K562 (cell line): ENCODE data around the gene PBX4. TPM values are rescaled to one million over a fixed set of nuclear protein-coding genes. Genes with fewer than 3 reads are reported as not detected.

ENCODE experiments used
- AFF1 ChIP-seq, 2 experiments: fragments of 450-650 bp; IDR thresholded peaks; 2 replicates each; pipeline ENCODE4 v1.6.1; 2018; ENCODE audit warnings: mild to moderate bottlenecking in 2 of 2, low read depth in 1 of 2; ENCODE audit not compliant: partially characterized antibody in 2 of 2
- ATF4 ChIP-seq: fragments of 450-650 bp; formaldehyde crosslinking; IDR thresholded peaks from 2 replicates; pipeline ENCODE4 v1.4.0; 2022; ENCODE audit warnings: mild to moderate bottlenecking, moderate library complexity
- DLX4 ChIP-seq: fragments of 250-450 bp; sonication (Bioruptor Pico); IDR thresholded peaks from 2 replicates; pipeline ENCODE4 v1.6.1; 2021; ENCODE audit warnings: mild to moderate bottlenecking
- ELF1 ChIP-seq: fragments of 200-800 bp; sonication (Bioruptor generic); IDR thresholded peaks from 2 replicates; pipeline ENCODE4 v1.6.1; 2016; ENCODE audit warnings: missing genetic modification characterization, missing compliant biosample characterization
- FOXM1 ChIP-seq, 2 experiments: fragments of 450-650 bp in 1 of 2; sonication (generic) in 1 of 2; formaldehyde crosslinking in 1 of 2; IDR thresholded peaks; 2 replicates each; pipeline versions ENCODE4 v1.6.1 to v1.9.0; 2017 to 2022; ENCODE audit warnings: low read depth in 2 of 2, mild to moderate bottlenecking in 2 of 2, missing genetic modification reagents in 1 of 2, moderate library complexity in 1 of 2
- ILK ChIP-seq: fragments of 450-650 bp; IDR thresholded peaks from 2 replicates; pipeline ENCODE4 v1.6.1; 2016; ENCODE audit warnings: missing genetic modification characterization, low read depth, mild to moderate bottlenecking, missing compliant biosample characterization, moderate library complexity, borderline replicate concordance
- MECOM ChIP-seq: fragments of 250-450 bp; sonication (Bioruptor Pico); IDR thresholded peaks from 2 replicates; pipeline ENCODE4 v1.8.0; 2022; ENCODE audit warnings: inconsistent platforms
- NCOA4 ChIP-seq: fragments of 450-650 bp; IDR thresholded peaks from 2 replicates; pipeline ENCODE4 v1.6.1; 2018; ENCODE audit warnings: mild to moderate bottlenecking; ENCODE audit not compliant: partially characterized antibody
- NFE2L1 ChIP-seq: fragments of 450-650 bp; IDR thresholded peaks from 2 replicates; pipeline ENCODE4 v1.6.1; 2016; ENCODE audit warnings: missing genetic modification characterization, low read depth, mild to moderate bottlenecking, missing compliant biosample characterization, moderate library complexity, borderline replicate concordance
- SRSF3 ChIP-seq: fragments of 200-400 bp; formaldehyde crosslinking; IDR thresholded peaks from 2 replicates; pipeline ENCODE4 v1.6.1; 2016; ENCODE audit warnings: mild to moderate bottlenecking, low read length, moderate library complexity; ENCODE audit not compliant: insufficient read depth
- STAG1 ChIP-seq: sonication (generic); formaldehyde crosslinking; IDR thresholded peaks from 2 replicates; pipeline ENCODE4 v1.5.0; 2020; ENCODE audit warnings: missing genetic modification reagents, borderline replicate concordance
- TAF15 ChIP-seq: fragments of 200-400 bp; formaldehyde crosslinking; IDR thresholded peaks from 2 replicates; pipeline ENCODE4 v1.6.1; 2017; ENCODE audit warnings: mild to moderate bottlenecking, low read depth, low read length, moderate library complexity
- ZBTB17 ChIP-seq: fragments of 450-650 bp; formaldehyde crosslinking; IDR thresholded peaks from 2 replicates; pipeline ENCODE4 v1.4.0; 2020; ENCODE audit warnings: mild to moderate bottlenecking
- ZNF212 ChIP-seq: fragments of 450-650 bp; formaldehyde crosslinking; IDR thresholded peaks from 2 replicates; pipeline ENCODE4 v1.4.0; 2020; ENCODE audit warnings: mild to moderate bottlenecking
- polyA plus RNA-seq, 8 experiments: library from polyadenylated mRNA; depleted of rRNA in 4 of 8; stranded (reverse) in 5 of 8; unstranded in 3 of 8; fragments of >200 nt; fragmentation: Nextera tagmentation in 2 of 8; fragmentation: Illumina TruSeq in 1 of 8; extraction: Ambion mirVana in 2 of 8; extraction: Trizol in 1 of 8; gene quantifications; 2 replicates each; pipeline versions ENCODE4 v1.2.1 to v1.2.3, GENCODE V29; 2011 to 2014; ENCODE audit warnings: inconsistent platforms in 1 of 8, missing spikeins in 1 of 8
- total RNA-seq, 7 experiments: library from RNA; depleted of rRNA in 6 of 7; stranded (reverse); fragments of >200 nt in 6 of 7; fragmentation: Illumina TruSeq in 2 of 7; extraction: Trizol in 2 of 7; gene quantifications; 2 replicates each; pipeline versions ENCODE4 v1.2.1 to v1.2.3, GENCODE V29; 2011 to 2021; ENCODE audit warnings: low replicate concordance in 1 of 7

Gene PBX4
- total and polyA plus RNA-seq, 9 of the 15 experiments (the other 6 are each of a cell fraction or from before 2014, with no cell fraction given): 0.11 to 3.8 (median 1.6) TPM; not detected in 1

GRCh38 chr19:19663256-19664120 is 45.0 kb upstream of the PBX4 start, which contains the start of gene ATP13A1 (continued):
- TF ChIP-seq FOXM1 (IDR thresholded peaks at IDR 0.05; ENCODE audit: low read depth): no peak
- TF ChIP-seq FOXM1 (CRISPR knock-in tag; IDR thresholded peaks at IDR 0.05; ENCODE audit: low read depth): 0 out of 2 replicates have a peak, but pooled peaks have one; percentile 61
- TF ChIP-seq SRSF3: no peak
- peak; percentile 98 for TF ChIP-seq ELF1 (tag)
- no peak for TF ChIP-seq NCOA4
- TF ChIP-seq TAF15: no peak
- TF ChIP-seq NFE2L1: no peak
- no peak for TF ChIP-seq MECOM
- no peak for TF ChIP-seq AFF1 (IDR thresholded peaks at IDR 0.05; ENCODE audit: low read depth in 1 of 2, partially characterized antibody in 2 of 2)
- TF ChIP-seq ZNF212: no peak
- TF ChIP-seq ZBTB17: peak; percentile 26; the same call in 1 of the 2 replicates
- no peak for TF ChIP-seq ILK (tag)
- TF ChIP-seq DLX4: no peak
- peak; percentile 66; the same call in 1 of the 2 replicates for TF ChIP-seq ATF4 (CRISPR knock-in tag)
- TF ChIP-seq STAG1: no peak
